K562 (cell line): ENCODE results near the gene AFF1.

Experiments used
- CTCF ChIP-seq, 3 experiments: IDR thresholded peaks in 2 of 3; conservative IDR thresholded peaks in 1 of 3; 2 replicates each; pipeline ENCODE4 v1.5.1; 2011 to 2012; ENCODE audit warnings: low read length in 3 of 3, mild to moderate bottlenecking in 3 of 3, control low read depth in 2 of 3, improper control_type of control experiment in 1 of 3, inconsistent platforms in 1 of 3, low read depth in 1 of 3, mixed read lengths in 1 of 3, moderate library complexity in 1 of 3; ENCODE audit not compliant: insufficient read depth in 2 of 3
- MGA ChIP-seq: fragments of 450-650 bp; IDR thresholded peaks from 2 replicates; pipeline ENCODE4 v1.6.1; 2016; ENCODE audit warnings: mild to moderate bottlenecking, moderate library complexity
- PCBP2 ChIP-seq: fragments of 200-400 bp; formaldehyde crosslinking; IDR thresholded peaks from 2 replicates; pipeline ENCODE4 v1.6.1; 2018; ENCODE audit warnings: low read length, low read depth, mild to moderate bottlenecking, moderate library complexity; ENCODE audit not compliant: poor library complexity, severe bottlenecking
- PHF8 ChIP-seq: fragments of 200-600 bp; sonication (generic); IDR thresholded peaks from 2 replicates; pipeline ENCODE4 v1.6.1; 2012; ENCODE audit warnings: mixed run types, mild to moderate bottlenecking, inconsistent platforms, low read length, moderate library complexity, borderline replicate concordance
- POLR2AphosphoS2 ChIP-seq: IDR thresholded peaks from 2 replicates; pipeline ENCODE4 v1.6.1; 2012; ENCODE audit warnings: low read length, improper control_type of control experiment
- ZBTB7A ChIP-seq: IDR thresholded peaks from 2 replicates; pipeline ENCODE4 v1.6.1; 2011; ENCODE audit warnings: low read depth, mild to moderate bottlenecking, low read length, moderate library complexity, borderline replicate concordance; ENCODE audit not compliant: control insufficient read depth
- TF ChIP-seq, protein P1 (sequence below): sonication (generic); formaldehyde crosslinking; IDR thresholded peaks from 2 replicates; pipeline ENCODE4 v1.8.1; 2023; ENCODE audit warnings: mild to moderate bottlenecking, missing genetic modification reagents
- TF ChIP-seq, protein P2 (sequence below): sonication (generic); formaldehyde crosslinking; IDR thresholded peaks from 2 replicates; pipeline ENCODE4 v1.5.0; 2020; ENCODE audit warnings: missing genetic modification reagents

DNA sequence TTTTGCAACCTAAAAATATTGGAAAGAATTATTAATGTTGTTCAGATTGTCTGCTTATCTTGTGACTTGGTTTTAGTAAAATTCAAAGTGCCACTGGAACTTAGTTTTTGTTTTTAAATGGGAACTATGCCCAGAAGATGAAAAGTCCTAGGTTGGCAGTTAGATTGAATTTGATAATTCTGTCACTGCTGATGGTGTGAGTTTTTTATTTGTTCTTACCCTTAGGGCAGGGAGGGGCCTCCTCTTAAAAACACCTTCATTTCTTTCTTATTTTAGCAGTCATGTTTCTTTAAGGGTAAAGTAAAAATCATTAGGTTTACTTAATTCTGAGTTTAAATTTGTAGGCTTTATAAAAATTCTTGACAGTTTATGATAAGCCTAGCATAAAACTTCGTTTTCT lies 80.6 kb downstream of the AFF1 start:
- TF ChIP-seq POLR2AphosphoS2 (no peak), PHF8 (no peak), MGA (no peak), ZBTB7A (no peak), PCBP2 (no peak), CTCF (IDR thresholded peaks at IDR 0.05 in 2 of 3, conservative IDR thresholded peaks at IDR 0.05 in 1 of 3; ENCODE audit: insufficient read depth in 2 of 3, low read depth in 1 of 3, low read length in 3 of 3) (no peak)
- TF ChIP-seq, protein P1, sequence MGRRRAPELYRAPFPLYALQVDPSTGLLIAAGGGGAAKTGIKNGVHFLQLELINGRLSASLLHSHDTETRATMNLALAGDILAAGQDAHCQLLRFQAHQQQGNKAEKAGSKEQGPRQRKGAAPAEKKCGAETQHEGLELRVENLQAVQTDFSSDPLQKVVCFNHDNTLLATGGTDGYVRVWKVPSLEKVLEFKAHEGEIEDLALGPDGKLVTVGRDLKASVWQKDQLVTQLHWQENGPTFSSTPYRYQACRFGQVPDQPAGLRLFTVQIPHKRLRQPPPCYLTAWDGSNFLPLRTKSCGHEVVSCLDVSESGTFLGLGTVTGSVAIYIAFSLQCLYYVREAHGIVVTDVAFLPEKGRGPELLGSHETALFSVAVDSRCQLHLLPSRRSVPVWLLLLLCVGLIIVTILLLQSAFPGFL (CRISPR knock-in tag), result no peak
- TF ChIP-seq, protein P2, sequence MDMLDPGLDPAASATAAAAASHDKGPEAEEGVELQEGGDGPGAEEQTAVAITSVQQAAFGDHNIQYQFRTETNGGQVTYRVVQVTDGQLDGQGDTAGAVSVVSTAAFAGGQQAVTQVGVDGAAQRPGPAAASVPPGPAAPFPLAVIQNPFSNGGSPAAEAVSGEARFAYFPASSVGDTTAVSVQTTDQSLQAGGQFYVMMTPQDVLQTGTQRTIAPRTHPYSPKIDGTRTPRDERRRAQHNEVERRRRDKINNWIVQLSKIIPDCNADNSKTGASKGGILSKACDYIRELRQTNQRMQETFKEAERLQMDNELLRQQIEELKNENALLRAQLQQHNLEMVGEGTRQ, result no peak
